SK-N-MC (cell line): ENCODE measurements around the gene NTSR1.

ENCODE experiments used
- DNase-seq: peaks from one replicate; pipeline ENCODE4 v3.0.0-alpha.2; 2011; ENCODE audit warnings: low read depth, low spot score
- H3K27ac ChIP-seq: fragments of 200-600 bp; sonication (generic); 2 replicates; pipeline ENCODE4 v1.5.1; 2016; ENCODE audit warnings: mixed run types
- H3K36me3 ChIP-seq: fragments of 200-600 bp; sonication (generic); 2 replicates; pipeline ENCODE4 v1.6.1; 2017; ENCODE audit warnings: antibody characterized with exemption, low read length, mixed read lengths; ENCODE audit not compliant: insufficient read depth
- H3K4me3 ChIP-seq: fragments of 200-600 bp; sonication (generic); 2 replicates; pipeline ENCODE4 v1.5.1; 2016
- H3K9ac ChIP-seq: fragments of 200-600 bp; sonication (generic); 2 replicates; pipeline ENCODE4 v1.8.0; 2017; ENCODE audit warnings: mixed run types, mixed read lengths; ENCODE audit not compliant: insufficient read length
- H3K9me3 ChIP-seq: fragments of 200-600 bp; sonication (generic); 2 replicates; pipeline ENCODE4 v1.6.1; 2017; ENCODE audit warnings: low read depth, mild to moderate bottlenecking, antibody characterized with exemption, low read length, moderate library complexity, mixed read lengths
- EZH2 ChIP-seq: fragments of 200-600 bp; sonication (generic); IDR thresholded peaks from one replicate; pipeline ENCODE4 v1.6.1; 2017; ENCODE audit warnings: antibody characterized with exemption
- FOXP2 ChIP-seq: optimal IDR thresholded peaks from 2 replicates; pipeline ENCODE3; 2011; ENCODE audit warnings: mild to moderate bottlenecking, moderate library complexity; ENCODE audit not compliant: insufficient read depth; ENCODE audit errors: extremely low read length, control extremely low read depth
- POLR2AphosphoS5 ChIP-seq: IDR thresholded peaks from 2 replicates; pipeline ENCODE4 v1.6.1; 2012; ENCODE audit warnings: mild to moderate bottlenecking, low read depth, low read length, borderline replicate concordance

NTSR1 gene

GRCh38 chr20:62670998-62671397 is 37.6 kb upstream of the NTSR1 start:
- Histone ChIP-seq H3K4me3 (no peak overlapping the region), H3K27ac (no peak overlapping the region), H3K36me3 (no peaks in the 10 kb centered on the region), H3K9me3 (no peaks in the 10 kb centered on the region), H3K9ac (no peak overlapping the region)
- no peak for TF ChIP-seq POLR2AphosphoS5
- TF ChIP-seq FOXP2 = no peak
- no peak for DNase-seq

GRCh38 chr20:62671765-62672164 is 36.9 kb upstream of the NTSR1 start:
- TF ChIP-seq EZH2 (no peak), POLR2AphosphoS5 (no peak), FOXP2 (no peak)

GRCh38 chr20:62674370-62674769 is 34.3 kb upstream of the NTSR1 start:
- no peak overlapping the region for H3K9ac ChIP-seq
- no peak overlapping the region for H3K27ac ChIP-seq
- no peak overlapping the region for H3K4me3 ChIP-seq
- no peaks in the 10 kb centered on the region for H3K36me3 ChIP-seq
- DNase-seq = no peak
- H3K9me3 ChIP-seq = no peaks in the 10 kb centered on the region
- TF ChIP-seq EZH2 = no peak
- TF ChIP-seq POLR2AphosphoS5 = no peak
- TF ChIP-seq FOXP2 = no peak

More at GRCh38 chr20:62671765-62672164, 36.9 kb upstream of the NTSR1 start:
- H3K36me3 ChIP-seq = no peaks in the 10 kb centered on the region
- no peak overlapping the region for H3K27ac ChIP-seq
- H3K9ac ChIP-seq = no peak overlapping the region
- H3K9me3 ChIP-seq = no peaks in the 10 kb centered on the region
- H3K4me3 ChIP-seq = no peak overlapping the region
- DNase-seq = no peak

- H3K9ac ChIP-seq = no peak overlapping the region
- no peaks in the 10 kb centered on the region for H3K9me3 ChIP-seq
- DNase-seq = no peak
- TF ChIP-seq EZH2 (no peak), FOXP2 (no peak), POLR2AphosphoS5 (no peak)
- H3K36me3 ChIP-seq = no peaks in the 10 kb centered on the region
- H3K4me3 ChIP-seq = no peak overlapping the region
- no peak overlapping the region for H3K27ac ChIP-seq
These were observed 33.3 kb upstream of the NTSR1 start for GRCh38 chr20:62675156-62675876.

GRCh38 chr20:62675877-62676260 is 32.8 kb upstream of the NTSR1 start:
- no peak overlapping the region for H3K27ac ChIP-seq
- no peak for TF ChIP-seq FOXP2
- TF ChIP-seq POLR2AphosphoS5 = no peak
- TF ChIP-seq EZH2 = no peak
- no peaks in the 10 kb centered on the region for H3K36me3 ChIP-seq
- H3K4me3 ChIP-seq = no peak overlapping the region
- no peaks in the 10 kb centered on the region for H3K9me3 ChIP-seq
- no peak for DNase-seq
- H3K9ac ChIP-seq = no peak overlapping the region

- Histone ChIP-seq H3K36me3 (no peaks in the 10 kb centered on the region), H3K4me3 (no peak overlapping the region), H3K27ac (no peak overlapping the region), H3K9me3 (no peaks in the 10 kb centered on the region), H3K9ac (no peak overlapping the region)
- DNase-seq = no peak
- TF ChIP-seq FOXP2 (no peak), EZH2 (no peak), POLR2AphosphoS5 (no peak)
These were observed 31.7 kb upstream of the NTSR1 start for GRCh38 chr20:62676976-62677375.

GRCh38 chr20:62677678-62678077 is 31.0 kb upstream of the NTSR1 start:
- Histone ChIP-seq H3K27ac (no peak overlapping the region), H3K4me3 (no peak overlapping the region), H3K9me3 (no peaks in the 10 kb centered on the region), H3K36me3 (no peaks in the 10 kb centered on the region), H3K9ac (no peak overlapping the region)
- TF ChIP-seq POLR2AphosphoS5 = no peak
- no peak for DNase-seq

GRCh38 chr20:62678553-62678952 is 30.1 kb upstream of the NTSR1 start:
- Histone ChIP-seq H3K27ac (no peak overlapping the region), H3K9ac (no peak overlapping the region), H3K36me3 (no peaks in the 10 kb centered on the region), H3K9me3 (no peaks in the 10 kb centered on the region), H3K4me3 (no peak overlapping the region)
- no peak for TF ChIP-seq EZH2
- no peak for TF ChIP-seq POLR2AphosphoS5
- TF ChIP-seq FOXP2 = no peak
- DNase-seq = no peak
